HCT116 (cell line): ENCODE data around the gene PDLIM7. TPM values are rescaled to one million over a fixed set of nuclear protein-coding genes. Genes with fewer than 3 reads are reported as not detected.

Experiments used
- ATAC-seq: fragments of 200-7000 bp; cut with Tn5 transposase; 2 replicates; pipeline ENCODE4 v1.9.1; 2020; ENCODE audit warnings: mild to moderate bottlenecking, moderate library complexity
- BruUV-seq: library from RNA; stranded (reverse); fragments of 400-500 nt; replicated peaks from 2 replicates; lab custom pipeline; 2021; lab: Mats Ljungman, UMichigan
- CTCF ChIA-PET: fragments of 300-600 bp; sonication (Branson Sonifier 250); formaldehyde crosslinking; loops from one replicate; lab custom pipeline; 2021; ENCODE audit warnings: antibody characterized with exemption; lab: Charles Lee
- POLR2A ChIA-PET: fragments of 300-600, 350-600 bp; sonication (Branson Sonifier 250); formaldehyde crosslinking; loops from one replicate; lab custom pipeline; 2021; ENCODE audit warnings: antibody characterized with exemption; lab: Charles Lee
- RAD21 ChIA-PET, 2 experiments: fragments of 300-600 bp; sonication (Branson Sonifier 250); formaldehyde crosslinking; loops; one replicate each; lab custom pipeline; 2023; ENCODE audit warnings: low total read pairs in 2 of 2; ENCODE audit not compliant: uncharacterized antibody in 2 of 2, unreplicated experiment in 2 of 2, low non-redundant PET in 1 of 2; lab: Charles Lee
- DNase-seq: peaks from one replicate; pipeline ENCODE4 v3.0.0-alpha.2; 2010; ENCODE audit warnings: low read depth, low spot score
- H2AFZ ChIP-seq: fragments of 200-600 bp; shearing (Covaris generic), sonication (generic); 2 replicates; pipeline ENCODE4 v1.6.1; 2017; ENCODE audit warnings: low read depth, mixed run types, mixed read lengths, antibody characterized with exemption, low read length; ENCODE audit not compliant: poor library complexity, severe bottlenecking
- H3K27ac ChIP-seq: 2 replicates; pipeline ENCODE4 v1.5.1; 2012; ENCODE audit warnings: low read depth, low read length
- H3K27me3 ChIP-seq: fragments of 200-600 bp; sonication (generic); 2 replicates; pipeline ENCODE4 v1.6.1; 2016; ENCODE audit warnings: mixed run types, low read length, mixed read lengths; ENCODE audit not compliant: insufficient read depth
- H3K36me3 ChIP-seq, 2 experiments: fragments of 200-500 bp in 1 of 2; fragments of 200-600 bp in 1 of 2; sonication (Bioruptor generic) in 1 of 2; sonication (generic) in 1 of 2; 2 replicates each; pipeline versions ENCODE4 v1.5.1 to v1.6.1; 2014 to 2016; ENCODE audit warnings: low read length in 2 of 2, inconsistent platforms in 1 of 2, mixed read lengths in 1 of 2, mixed run types in 1 of 2; ENCODE audit not compliant: insufficient read depth in 2 of 2, control insufficient read depth in 1 of 2
- H3K4me1 ChIP-seq, 2 experiments: fragments of 200-600 bp in 1 of 2; sonication (generic) in 1 of 2; 2 replicates each; pipeline versions ENCODE4 v1.5.1 to v1.6.1; 2012 to 2017; ENCODE audit warnings: low read length in 2 of 2, inconsistent platforms in 1 of 2, mild to moderate bottlenecking in 1 of 2, mixed read lengths in 1 of 2, mixed run types in 1 of 2, moderate library complexity in 1 of 2; ENCODE audit not compliant: insufficient read depth in 2 of 2, control insufficient read depth in 1 of 2
- H3K4me2 ChIP-seq: fragments of 200-600 bp; sonication (generic); 2 replicates; pipeline ENCODE4 v1.6.1; 2017; ENCODE audit warnings: mixed run types, low read length, mixed read lengths
- H3K4me3 ChIP-seq, 2 experiments: fragments of 200-600 bp in 1 of 2; sonication (generic) in 1 of 2; replicated peaks in 1 of 2; 2 replicates each; pipeline ENCODE4 v1.5.1; 2011 to 2016; ENCODE audit warnings: low read length in 2 of 2, control low read depth in 1 of 2, low read depth in 1 of 2, mild to moderate bottlenecking in 1 of 2, mixed read lengths in 1 of 2, mixed run types in 1 of 2
- H3K79me2 ChIP-seq: fragments of 200-600 bp; sonication (generic); 2 replicates; pipeline ENCODE4 v1.6.1; 2017; ENCODE audit warnings: mild to moderate bottlenecking, mixed run types, low read length, moderate library complexity, mixed read lengths; ENCODE audit not compliant: insufficient read depth
- H3K9ac ChIP-seq: fragments of 200-600 bp; sonication (generic); 2 replicates; pipeline ENCODE4 v1.6.1; 2016; ENCODE audit warnings: low read length, mixed read lengths
- H3K9me2 ChIP-seq: fragments of 200-600 bp; sonication (generic), shearing (Covaris generic); 2 replicates; pipeline ENCODE4 v1.6.1; 2017; ENCODE audit warnings: mixed run types, mild to moderate bottlenecking, moderate library complexity; ENCODE audit not compliant: insufficient read depth
- H3K9me3 ChIP-seq, 2 experiments: fragments of 200-500 bp in 1 of 2; fragments of 200-600 bp in 1 of 2; sonication (Bioruptor generic) in 1 of 2; sonication (generic) in 1 of 2; 2 replicates each; pipeline ENCODE4 v1.6.1; 2014 to 2017; ENCODE audit warnings: low read length in 2 of 2, mixed read lengths in 2 of 2, inconsistent platforms in 1 of 2, low read depth in 1 of 2, mild to moderate bottlenecking in 1 of 2, mixed run types in 1 of 2, moderate library complexity in 1 of 2; ENCODE audit not compliant: control insufficient read depth in 1 of 2, insufficient read depth in 1 of 2
- H4K20me1 ChIP-seq: fragments of 200-600 bp; sonication (generic), shearing (Covaris generic); 2 replicates; pipeline ENCODE4 v1.6.1; 2017; ENCODE audit warnings: mixed run types, mild to moderate bottlenecking, moderate library complexity; ENCODE audit not compliant: insufficient read depth
- CTCF ChIP-seq, 3 experiments: fragments of 200-600 bp in 1 of 3; sonication (generic) in 1 of 3; IDR thresholded peaks in 2 of 3; conservative IDR thresholded peaks in 1 of 3; 2 replicates each; pipeline ENCODE4 v1.5.1; 2012 to 2017; ENCODE audit warnings: low read depth in 2 of 3, low read length in 2 of 3, antibody characterized with exemption in 1 of 3, borderline replicate concordance in 1 of 3, control low read depth in 1 of 3, mild to moderate bottlenecking in 1 of 3, mixed read lengths in 1 of 3, mixed run types in 1 of 3, moderate library complexity in 1 of 3; ENCODE audit not compliant: insufficient read depth in 1 of 3
- EGR1 ChIP-seq: IDR thresholded peaks from 2 replicates; pipeline ENCODE4 v1.6.1; 2012; ENCODE audit warnings: low read depth
- ELF1 ChIP-seq: IDR thresholded peaks from 2 replicates; pipeline ENCODE4 v1.6.1; 2012; ENCODE audit warnings: low read depth, borderline replicate concordance
- FOSL1 ChIP-seq: IDR thresholded peaks from 2 replicates; pipeline ENCODE4 v1.6.1; 2012; ENCODE audit warnings: low read depth
- POLR2AphosphoS5 ChIP-seq: IDR thresholded peaks from 2 replicates; pipeline ENCODE4 v1.6.1; 2011; ENCODE audit warnings: mild to moderate bottlenecking, low read depth, low read length, moderate library complexity
- ZNF274 ChIP-seq: fragments of 200-500 bp; sonication (Bioruptor generic); IDR thresholded peaks from 2 replicates; pipeline ENCODE4 v1.6.1; 2014; ENCODE audit warnings: mild to moderate bottlenecking, low read depth, low read length, inconsistent platforms
- intact Hi-C: fragments of 100-400 bp; cut with micrococcal nuclease; formaldehyde crosslinking; loops from 2 replicates; pipeline ENCODE4 v1.10.0; 2022
- total RNA-seq: library from RNA; stranded (reverse); gene quantifications from one replicate; pipeline ENCODE4 v1.2.1, GENCODE V29; 2021; ENCODE audit not compliant: unreplicated experiment
- TF ChIP-seq, protein P1 (sequence below): IDR thresholded peaks from 2 replicates; pipeline ENCODE4 v1.6.1; 2012

PDLIM7 gene
- total RNA-seq, 1 experiment from 2014 or later, result 153 TPM

- TF ChIP-seq POLR2AphosphoS5, result no peak; the same call in none of the 2 replicates
- TF ChIP-seq EGR1, result no peak
- TF ChIP-seq, protein P1, sequence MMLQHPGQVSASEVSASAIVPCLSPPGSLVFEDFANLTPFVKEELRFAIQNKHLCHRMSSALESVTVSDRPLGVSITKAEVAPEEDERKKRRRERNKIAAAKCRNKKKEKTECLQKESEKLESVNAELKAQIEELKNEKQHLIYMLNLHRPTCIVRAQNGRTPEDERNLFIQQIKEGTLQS, result no peak
- no peak for TF ChIP-seq FOSL1
- TF ChIP-seq ZNF274, result no peak
Observed at GRCh38 chr5:177516601-177517568, 19.5 kb upstream of the PDLIM7 start, which contains the start of gene DDX41 (continued).

GRCh38 chr5:177515580-177515979 is 18.2 kb upstream of the PDLIM7 start:
- ChIA-PET RAD21 (no interaction called here), POLR2A (no interaction called here), CTCF (no interaction called here)
- no peak overlapping the region for H3K27ac ChIP-seq
- H4K20me1 ChIP-seq, result no peaks in the 10 kb centered on the region
- no TSS peak for BruUV-seq
- ATAC-seq, result no peak
- peaks cover 28 to 61% of the 10 kb centered on the region in 2 experiments; a peak in 3 of 4 replicates for H3K36me3 ChIP-seq
- no peaks in the 10 kb centered on the region for H3K27me3 ChIP-seq
- no peaks in the 10 kb centered on the region for H3K9me3 ChIP-seq
- peak overlapping the region; percentile 94 for H3K4me2 ChIP-seq
- no peak for DNase-seq
- no peaks in the 10 kb centered on the region for H3K9me2 ChIP-seq
- H3K79me2 ChIP-seq, result peaks cover 33% of the 10 kb centered on the region
- peak overlapping the region; percentile 96 to 99 for H3K4me3 ChIP-seq
- TF ChIP-seq ELF1, result no peak
- no peak for TF ChIP-seq CTCF (IDR thresholded peaks at IDR 0.05 in 2 of 3, conservative IDR thresholded peaks at IDR 0.05 in 1 of 3; ENCODE audit: borderline replicate concordance in 1 of 3, insufficient read depth in 1 of 3, low read depth in 2 of 3, low read length in 2 of 3)
- no peak for TF ChIP-seq ZNF274
- peak overlapping the region; percentile 92 for H3K9ac ChIP-seq
- H3K4me1 ChIP-seq, result peaks cover 11 to 24% of the 10 kb centered on the region in 2 experiments; a peak in 3 of 4 replicates
- intact Hi-C loops, result no loop called here
- H2AFZ ChIP-seq, result no peak overlapping the region
